NCI-H1417 treated with DMSO at 0.1 percent for 48 hours (cell line): ENCODE measurements around the gene VWA2.

Experiments
- DNase-seq: peaks from one replicate; lab custom pipeline; 2025; lab: John Stamatoyannopoulos, UW

Gene VWA2

DNA sequence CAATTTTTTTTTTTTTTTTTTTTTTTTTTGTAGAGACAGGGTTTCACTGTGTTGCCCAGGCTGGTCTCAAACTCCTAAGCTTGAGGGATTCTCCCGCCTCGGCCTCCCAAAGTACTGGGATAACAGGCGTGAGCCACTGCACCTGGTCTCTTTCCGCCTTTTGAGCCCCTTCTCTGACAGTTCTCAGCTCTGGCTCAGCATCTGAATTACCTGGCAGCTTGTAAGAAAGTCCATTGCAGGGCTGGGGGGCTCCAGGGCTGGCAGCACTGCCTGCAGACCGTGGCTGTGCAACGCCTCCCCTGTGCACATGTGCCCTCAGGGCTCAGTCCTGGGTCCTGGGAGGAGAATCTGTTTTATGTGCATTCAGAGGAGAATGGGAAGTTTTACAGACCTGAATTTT, 37.6 kb downstream of the VWA2 start:
- no peak for DNase-seq

DNA sequence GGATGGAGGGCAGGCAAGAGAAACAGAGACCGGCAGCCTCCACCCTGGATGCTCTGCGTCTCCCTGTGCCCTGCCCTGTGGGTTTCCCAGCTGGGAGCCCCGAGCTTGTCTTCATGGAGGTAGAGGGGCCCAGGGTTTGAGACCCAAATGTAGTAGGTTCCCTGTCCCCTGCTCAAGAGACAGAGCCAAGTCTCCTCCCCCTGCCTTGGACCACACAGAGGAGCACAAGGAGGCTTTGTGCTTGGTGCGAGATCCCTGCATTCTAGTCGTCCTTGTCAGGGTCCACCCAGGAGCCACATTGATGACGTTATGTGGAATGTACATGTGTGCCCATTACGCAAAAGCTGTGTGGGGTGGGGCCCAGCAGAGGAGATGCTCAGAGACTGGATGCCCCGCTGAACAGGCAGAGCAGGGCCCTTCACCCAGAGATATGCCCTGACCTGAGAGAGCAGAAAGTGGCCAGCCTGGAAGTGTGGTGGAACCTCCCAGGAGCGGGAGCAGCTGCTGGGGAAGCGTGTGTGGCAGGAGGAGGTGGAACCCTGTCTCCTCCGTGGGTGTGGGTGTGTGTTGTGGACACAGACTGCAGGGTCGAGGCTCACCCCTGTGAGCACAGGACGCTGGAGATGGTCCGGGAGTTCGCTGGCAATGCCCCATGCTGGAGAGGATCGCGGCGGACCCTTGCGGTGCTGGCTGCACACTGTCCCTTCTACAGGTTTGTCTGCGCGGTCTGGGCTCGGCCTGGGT, 39.3 kb downstream of the VWA2 start:
- DNase-seq: no peak

DNA sequence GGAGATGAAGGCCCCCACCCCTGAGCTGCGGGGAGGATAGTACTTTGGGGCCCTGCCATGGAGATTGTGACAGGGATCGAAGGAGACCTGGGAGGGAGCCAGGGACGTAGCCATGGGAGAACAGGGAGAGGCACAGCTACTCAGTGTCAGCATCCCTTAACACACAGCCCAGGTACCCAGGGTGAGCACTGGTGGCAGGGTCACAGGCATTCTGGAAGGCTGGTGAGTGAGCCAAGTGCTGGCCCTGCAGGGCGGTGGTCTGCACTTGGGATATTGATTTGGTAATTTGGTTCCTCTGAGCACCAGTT, 39.8 kb downstream of the VWA2 start:
- no peak for DNase-seq

DNA sequence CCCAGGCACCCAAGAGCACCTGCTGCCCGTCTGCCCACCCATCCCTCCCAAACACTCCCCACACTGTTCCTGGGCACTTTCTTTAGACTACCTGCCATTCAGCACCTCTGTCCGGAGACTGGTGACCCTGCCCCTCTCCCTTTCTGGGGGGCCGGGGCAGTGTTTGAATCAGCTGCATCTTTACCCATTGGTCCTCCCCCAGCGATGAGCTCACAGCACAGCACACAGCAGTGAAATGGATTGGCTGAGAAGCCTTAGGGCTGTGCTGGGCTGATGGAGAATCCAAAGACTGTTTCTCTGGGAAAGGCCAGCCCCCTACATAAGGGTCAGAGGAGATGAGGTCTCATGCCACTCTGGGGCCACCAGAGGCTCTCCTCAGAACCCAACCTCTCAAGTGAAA, 40.2 kb downstream of the VWA2 start:
- DNase-seq: no peak

DNA sequence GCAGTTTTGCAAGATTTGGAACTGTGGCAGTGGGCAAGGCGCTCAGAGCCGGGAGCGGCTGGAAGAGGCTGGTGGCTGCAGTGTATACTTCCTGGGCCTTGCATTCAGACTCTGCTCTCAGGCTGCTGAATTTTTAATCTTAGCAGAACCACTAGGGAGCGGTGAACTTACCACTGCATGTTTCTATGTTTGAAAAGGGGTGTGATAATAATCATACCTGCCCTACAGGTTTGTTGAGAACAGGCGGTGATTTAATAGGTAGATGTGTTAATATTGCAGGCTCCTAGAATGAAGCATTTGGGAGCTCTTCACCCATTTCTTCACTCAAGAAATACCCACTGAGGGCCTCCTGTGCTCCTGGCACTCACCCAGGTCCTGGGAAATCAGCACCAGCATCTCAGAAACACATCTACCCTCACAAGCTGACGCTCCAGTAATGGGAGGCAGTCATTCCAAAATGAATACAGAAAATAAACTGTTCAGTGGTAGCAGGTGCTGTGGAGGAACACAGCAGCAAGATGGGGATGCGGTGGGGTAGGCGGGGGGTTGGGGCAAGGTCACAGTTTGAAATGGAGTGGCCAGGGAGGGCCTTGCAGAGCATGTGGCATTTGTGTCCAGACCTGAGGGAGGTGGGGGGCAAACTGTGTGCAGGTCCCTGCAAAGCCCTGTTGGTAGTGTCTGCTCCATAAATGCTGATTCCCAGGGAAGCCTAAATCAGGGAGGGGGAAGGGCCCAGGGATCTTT, 41.0 kb downstream of the VWA2 start:
- no peak for DNase-seq

DNA sequence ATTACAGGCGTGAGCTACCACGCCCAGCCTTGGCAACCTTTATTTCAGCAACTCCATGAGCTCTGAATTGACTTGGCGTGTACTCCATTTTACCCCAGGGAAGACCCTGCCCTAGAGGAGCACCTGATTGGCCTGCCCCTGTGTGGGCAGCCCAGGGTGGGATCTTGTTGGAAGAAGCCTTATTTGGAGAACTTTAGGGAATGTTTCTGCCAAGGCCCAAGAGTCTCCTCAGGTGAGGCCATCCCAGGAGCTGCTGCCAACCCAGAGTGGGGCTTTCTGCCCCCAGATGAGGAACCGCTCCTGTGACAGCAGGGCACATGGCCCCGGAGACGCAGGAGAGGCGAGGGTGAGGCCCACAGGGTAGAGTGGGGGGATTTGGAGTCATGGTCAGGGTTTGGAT, 42.0 kb downstream of the VWA2 start:
- no peak for DNase-seq

DNA sequence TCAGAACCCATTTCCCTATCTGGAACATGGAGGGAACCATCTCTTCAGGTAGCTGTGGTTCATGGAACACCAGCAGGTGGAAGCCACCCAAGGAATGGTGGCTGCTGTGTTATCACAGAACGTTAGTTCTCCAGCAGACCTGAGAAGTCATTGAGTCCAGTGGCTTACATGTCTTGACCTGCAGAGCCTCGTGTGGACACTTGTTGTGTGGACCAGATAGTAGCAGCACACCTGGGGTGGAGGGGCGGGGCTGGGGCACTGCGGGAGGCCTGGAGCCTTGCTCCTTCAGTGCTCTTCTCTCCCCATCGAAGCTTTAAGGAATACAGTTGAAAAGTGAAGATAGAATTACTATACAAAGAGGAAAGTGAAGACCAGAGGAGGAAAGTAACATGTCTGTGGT, 42.4 kb downstream of the VWA2 start:
- DNase-seq: no peak

DNA sequence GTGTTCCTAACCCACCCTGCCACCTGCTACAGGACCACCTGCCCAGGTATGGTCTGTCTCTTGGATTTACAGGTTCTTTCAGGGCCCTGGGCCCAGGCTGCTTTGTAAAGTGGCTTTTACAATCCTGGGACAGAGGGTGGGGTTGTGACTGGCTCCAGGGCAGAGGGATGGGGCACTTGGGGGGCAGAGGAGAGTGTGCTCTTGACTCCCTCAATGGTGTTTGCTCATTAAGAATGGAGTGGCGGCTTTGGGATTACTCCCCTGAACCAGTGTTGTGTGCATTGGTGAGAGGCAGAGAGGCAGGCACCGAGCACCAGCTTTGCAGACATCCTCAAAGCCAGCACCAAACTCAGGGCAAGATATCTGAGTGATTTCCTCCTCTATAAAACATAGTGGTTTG, 43.5 kb downstream of the VWA2 start:
- no peak for DNase-seq

DNA sequence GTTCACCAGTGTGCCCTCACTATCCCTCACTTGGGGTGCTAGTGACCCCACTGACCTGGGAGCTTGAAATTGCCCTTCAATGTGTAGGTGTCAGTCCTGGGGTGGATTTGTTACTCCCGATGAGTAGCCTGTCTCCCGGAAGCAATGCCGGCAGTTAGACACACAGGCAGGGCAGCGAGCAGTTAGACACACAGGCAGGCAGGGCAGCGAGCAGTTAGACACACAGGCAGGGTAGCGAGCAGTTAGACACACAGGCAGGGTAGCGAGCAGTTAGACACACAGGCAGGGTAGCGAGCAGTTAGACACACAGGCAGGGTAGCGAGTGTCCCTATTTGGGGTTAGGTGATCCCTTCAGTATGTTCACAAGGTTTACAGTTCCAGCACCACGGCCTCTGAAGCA, 44.0 kb downstream of the VWA2 start:
- DNase-seq: no peak

DNA sequence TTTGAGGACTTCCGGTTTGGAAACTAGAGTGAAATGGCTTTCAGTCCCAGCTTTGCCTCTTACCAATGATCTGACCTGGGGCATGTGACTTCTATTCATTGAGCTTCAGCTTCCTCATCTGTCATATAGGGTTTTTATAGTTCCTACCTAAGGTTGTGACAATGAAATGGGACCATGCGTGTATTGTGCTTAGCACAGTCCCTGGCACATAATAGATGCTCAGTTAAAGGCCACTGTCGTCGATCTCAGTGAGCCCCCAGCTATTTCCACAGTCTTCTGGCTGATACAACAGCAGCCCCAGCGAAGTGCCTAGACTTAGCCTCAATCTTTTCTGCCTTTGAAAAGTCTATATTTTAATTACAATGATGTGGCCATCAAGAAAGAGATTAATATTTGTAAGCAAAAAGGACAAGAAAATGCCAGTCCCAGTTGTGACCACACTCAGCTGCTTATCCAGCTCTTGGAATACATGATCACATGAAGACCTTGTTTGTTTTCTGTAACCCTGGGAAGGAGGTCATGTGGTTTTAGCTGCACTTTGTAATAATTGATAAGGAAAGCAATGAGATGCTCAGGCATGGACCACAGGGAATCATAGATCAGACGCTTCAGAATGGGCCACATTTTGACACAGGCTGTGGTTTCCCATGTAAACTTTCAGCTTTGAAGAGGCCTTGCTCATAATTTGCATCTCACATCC, 44.6 kb downstream of the VWA2 start:
- DNase-seq: no peak

DNA sequence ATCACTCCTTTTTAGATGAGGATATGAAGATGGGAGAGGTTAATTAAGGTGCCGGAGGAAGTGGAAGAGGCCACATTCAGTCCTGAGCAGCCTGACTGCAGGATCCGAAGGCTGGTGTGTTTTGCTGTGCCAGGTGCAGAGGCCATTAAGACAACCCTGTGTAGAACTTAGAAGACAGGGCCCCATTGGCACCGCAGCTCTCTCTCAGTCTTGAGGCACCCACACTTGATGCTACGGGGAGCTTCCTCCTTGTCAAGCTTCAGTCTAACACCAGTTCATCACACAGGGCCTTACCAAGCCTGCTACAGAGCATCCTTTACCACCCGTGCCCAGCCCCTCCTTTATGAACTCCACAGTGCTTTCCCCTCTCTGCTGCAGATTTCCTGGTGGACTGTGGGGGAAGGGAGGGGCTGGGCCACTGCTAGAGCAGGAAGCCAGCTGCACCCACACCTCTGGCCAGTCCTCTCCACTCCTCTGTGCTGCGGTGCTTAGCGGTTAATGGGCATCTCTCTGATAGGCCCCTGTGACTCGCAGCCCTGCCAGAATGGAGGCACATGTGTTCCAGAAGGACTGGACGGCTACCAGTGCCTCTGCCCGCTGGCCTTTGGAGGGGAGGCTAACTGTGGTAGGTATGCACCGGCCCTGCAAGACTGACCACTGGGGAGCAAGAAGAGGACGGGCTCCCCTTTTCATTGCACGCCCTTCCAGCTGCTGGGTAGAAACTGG, 45.5 kb downstream of the VWA2 start:
- no peak for DNase-seq

DNA sequence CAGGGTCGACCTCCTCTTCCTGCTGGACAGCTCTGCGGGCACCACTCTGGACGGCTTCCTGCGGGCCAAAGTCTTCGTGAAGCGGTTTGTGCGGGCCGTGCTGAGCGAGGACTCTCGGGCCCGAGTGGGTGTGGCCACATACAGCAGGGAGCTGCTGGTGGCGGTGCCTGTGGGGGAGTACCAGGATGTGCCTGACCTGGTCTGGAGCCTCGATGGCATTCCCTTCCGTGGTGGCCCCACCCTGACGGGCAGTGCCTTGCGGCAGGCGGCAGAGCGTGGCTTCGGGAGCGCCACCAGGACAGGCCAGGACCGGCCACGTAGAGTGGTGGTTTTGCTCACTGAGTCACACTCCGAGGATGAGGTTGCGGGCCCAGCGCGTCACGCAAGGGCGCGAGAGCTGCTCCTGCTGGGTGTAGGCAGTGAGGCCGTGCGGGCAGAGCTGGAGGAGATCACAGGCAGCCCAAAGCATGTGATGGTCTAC, 46.9 kb downstream of the VWA2 start:
- no peak for DNase-seq

DNA sequence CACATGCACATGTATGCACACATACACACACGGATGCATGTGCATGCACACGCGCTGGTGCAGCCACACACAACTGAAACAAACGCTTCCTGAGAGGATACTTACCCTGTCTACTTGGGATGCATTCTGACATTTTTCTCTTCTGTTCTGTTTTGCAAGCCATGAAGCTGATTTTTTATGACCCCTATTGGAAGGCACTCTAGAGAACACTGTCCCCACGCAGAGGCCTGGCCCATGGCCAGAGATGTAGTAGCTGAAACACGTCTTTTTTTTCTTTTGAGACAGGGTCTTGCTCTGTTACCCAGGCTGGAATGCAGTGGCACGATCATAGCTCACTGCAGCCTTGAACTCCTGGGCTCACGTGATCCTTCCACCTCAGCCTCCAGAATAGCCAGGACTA, 47.9 kb downstream of the VWA2 start:
- no peak for DNase-seq

DNA sequence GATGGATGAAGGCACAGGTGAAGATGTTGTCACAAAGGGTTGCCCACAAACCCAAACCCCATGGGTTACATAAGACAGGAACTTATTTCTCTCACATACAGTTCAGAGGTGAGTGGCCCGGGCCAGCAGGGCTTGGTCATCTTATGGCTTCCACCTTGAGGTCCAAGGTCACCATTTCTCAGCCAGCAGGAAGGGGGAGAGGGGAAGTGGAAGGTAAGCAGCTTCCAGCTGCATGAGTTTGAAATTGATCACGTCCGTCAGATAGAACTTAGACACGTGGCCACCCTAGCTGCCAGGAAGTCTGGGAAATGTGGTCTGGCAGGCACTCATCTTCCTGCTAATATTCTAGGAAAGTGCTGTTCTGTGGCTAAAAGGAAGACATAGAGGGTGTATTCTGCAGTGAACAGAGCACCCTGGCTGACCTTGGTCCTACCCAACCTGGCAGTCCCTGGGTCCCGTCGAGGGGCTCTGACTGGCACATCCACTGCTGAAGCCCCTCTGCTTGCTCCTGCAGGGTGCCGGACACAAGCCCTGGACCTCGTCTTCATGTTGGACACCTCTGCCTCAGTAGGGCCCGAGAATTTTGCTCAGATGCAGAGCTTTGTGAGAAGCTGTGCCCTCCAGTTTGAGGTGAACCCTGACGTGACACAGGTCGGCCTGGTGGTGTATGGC, 49.5 kb downstream of the VWA2 start:
- DNase-seq: no peak

DNA sequence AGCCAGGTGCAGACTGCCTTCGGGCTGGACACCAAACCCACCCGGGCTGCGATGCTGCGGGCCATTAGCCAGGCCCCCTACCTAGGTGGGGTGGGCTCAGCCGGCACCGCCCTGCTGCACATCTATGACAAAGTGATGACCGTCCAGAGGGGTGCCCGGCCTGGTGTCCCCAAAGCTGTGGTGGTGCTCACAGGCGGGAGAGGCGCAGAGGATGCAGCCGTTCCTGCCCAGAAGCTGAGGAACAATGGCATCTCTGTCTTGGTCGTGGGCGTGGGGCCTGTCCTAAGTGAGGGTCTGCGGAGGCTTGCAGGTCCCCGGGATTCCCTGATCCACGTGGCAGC, 50.0 kb downstream of the VWA2 start:
- no peak for DNase-seq

DNA sequence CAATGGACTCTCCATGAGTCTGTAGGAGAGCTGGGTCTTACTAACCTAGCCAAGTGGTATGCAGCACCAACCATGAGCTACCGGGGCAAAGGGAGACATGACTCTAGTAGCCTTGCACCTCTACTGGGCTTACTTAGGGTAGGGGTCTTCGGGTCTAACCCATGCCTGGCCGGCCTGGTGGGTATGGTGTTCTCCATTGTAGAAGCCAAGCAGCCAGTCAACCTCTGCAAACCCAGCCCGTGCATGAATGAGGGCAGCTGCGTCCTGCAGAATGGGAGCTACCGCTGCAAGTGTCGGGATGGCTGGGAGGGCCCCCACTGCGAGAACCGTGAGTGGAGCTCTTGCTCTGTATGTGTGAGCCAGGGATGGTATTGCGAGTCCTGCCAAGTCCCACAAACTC, 51.0 kb downstream of the VWA2 start:
- DNase-seq: no peak

DNA sequence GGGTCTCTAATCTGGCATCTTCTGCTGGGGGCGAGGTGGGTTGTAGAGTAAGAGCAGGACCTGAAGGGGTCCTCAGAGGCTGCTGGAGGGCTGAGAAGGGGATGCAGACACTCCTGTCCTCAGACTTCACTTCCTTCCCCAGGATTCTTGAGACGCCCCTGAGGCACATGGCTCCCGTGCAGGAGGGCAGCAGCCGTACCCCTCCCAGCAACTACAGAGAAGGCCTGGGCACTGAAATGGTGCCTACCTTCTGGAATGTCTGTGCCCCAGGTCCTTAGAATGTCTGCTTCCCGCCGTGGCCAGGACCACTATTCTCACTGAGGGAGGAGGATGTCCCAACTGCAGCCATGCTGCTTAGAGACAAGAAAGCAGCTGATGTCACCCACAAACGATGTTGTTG, 52.0 kb downstream of the VWA2 start:
- no peak for DNase-seq

DNA sequence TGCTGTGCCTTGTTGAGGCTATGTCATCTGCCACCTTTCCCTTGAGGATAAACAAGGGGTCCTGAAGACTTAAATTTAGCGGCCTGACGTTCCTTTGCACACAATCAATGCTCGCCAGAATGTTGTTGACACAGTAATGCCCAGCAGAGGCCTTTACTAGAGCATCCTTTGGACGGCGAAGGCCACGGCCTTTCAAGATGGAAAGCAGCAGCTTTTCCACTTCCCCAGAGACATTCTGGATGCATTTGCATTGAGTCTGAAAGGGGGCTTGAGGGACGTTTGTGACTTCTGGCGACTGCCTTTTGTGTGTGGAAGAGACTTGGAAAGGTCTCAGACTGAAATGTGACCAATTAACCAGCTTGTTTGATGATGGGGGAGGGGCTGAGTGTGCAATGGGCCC, 52.5 kb downstream of the VWA2 start:
- no peak for DNase-seq

DNA sequence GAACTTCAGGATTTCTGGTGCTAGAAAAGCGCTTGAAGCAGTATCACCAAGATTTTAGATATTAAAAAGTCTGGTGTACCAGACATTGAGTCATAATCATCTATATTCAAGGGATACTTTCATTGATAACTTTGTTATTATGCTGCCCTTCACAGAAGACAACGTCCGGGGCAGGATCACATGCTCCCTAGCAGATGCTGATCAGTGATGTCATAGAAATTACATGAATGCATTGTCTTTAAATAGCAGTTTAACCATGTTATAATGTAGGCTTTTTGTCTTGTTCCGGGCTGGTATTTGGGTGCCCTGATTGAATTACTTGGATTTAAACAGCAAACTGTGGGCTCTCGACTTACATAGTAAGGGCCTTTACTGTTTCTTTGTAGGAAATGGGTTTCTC, 54.0 kb downstream of the VWA2 start:
- DNase-seq: no peak

DNA sequence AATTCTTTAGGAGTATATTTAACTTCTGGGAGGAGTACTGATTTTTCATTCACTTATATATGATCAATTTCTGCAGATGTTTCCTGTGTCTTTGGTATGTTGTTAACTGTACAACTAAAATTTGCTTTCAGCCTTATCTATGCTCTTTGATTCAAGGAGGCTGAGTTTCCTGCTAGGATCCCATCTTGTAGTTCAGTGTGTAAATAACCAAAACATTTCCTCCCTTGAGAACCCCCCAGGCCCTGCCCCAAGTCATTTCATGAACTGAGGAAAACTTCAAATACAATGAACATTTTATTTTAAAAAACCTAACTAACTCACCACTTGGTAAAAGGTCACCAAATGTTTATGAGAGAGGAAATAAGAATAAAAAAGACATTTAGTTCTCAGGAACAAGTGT, 55.5 kb downstream of the VWA2 start:
- no peak for DNase-seq

DNA sequence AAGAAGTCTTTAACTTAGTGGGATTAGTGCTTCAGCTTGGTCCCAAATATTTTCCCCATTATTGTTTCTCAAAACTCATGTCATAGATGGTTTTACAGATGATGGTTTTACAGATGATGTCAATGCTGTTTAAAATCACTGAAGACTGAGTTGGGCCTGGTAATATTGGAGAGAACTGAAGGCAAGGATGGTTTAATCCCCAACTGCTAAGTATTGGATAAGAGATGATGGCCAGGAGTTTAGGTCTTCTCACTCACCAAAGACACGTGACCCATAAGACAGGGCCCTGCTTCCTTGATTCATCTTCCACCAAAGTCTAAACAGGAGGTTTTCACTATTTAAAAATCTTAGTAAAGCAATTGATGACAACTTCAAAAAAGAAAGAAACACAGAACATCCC, 56.3 kb downstream of the VWA2 start:
- no peak for DNase-seq

DNA sequence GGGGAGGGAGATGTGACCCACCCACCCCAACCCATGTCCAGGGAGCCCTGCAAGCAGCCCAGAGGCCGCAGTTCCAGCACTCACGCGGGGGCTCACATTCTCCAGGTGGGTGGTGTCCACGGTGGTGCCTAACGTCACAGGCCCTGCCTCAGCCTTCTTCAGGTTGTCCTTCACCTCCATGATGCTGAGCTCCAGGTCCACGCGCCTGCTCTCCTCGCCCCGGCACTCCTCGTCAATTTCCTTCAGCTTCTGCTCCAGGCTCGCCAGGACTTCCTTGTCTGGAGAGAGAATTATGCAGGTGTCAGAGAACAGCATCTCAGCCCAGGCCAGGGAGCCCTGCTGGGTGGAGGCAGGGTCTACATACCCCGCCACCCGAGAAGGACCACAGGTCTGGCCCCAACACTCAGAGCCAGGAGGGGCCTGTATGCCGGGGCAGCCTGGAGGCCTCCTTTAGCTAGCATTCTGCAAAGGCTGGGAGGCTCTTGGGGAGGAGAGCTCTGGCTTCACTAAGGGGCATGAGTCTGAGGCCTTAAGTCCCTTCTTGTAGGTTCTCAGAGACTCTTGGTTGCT, 58.2 kb downstream of the VWA2 start:
- no peak for DNase-seq
